GM23338 (cell line): ENCODE data around the gene KLC1. TPM values are rescaled to one million over a fixed set of nuclear protein-coding genes. Genes with fewer than 3 reads are reported as not detected.
A peak's percentile ranks its signal among the peaks of the same experiment; 100 is the strongest.

ENCODE experiments used
- ATAC-seq: fragments of 200-7000 bp; cut with Tn5 transposase; 3 replicates; pipeline ENCODE4 v1.9.1; 2020
- DNase-seq: peaks from one replicate; pipeline ENCODE4 v3.0.0-alpha.2; 2015; ENCODE audit warnings: low spot score
- H2AFZ ChIP-seq: fragments of 200-600 bp; sonication (generic); 2 replicates; pipeline ENCODE4 v1.8.0; 2016; ENCODE audit warnings: antibody characterized with exemption, mild to moderate bottlenecking, moderate library complexity
- H3F3A ChIP-seq: fragments of 200-600 bp; sonication (generic); replicated peaks from 2 replicates; pipeline ENCODE4 v1.8.0; 2017; ENCODE audit warnings: antibody characterized with exemption, mixed run types, low read depth
- H3K27ac ChIP-seq: fragments of 200-600 bp; sonication (generic); 2 replicates; pipeline ENCODE4 v1.6.1; 2016; ENCODE audit warnings: low read depth
- H3K27me3 ChIP-seq: fragments of 200-600 bp; sonication (generic); 2 replicates; pipeline ENCODE4 v1.8.0; 2016; ENCODE audit warnings: mild to moderate bottlenecking, mixed run types, moderate library complexity; ENCODE audit not compliant: insufficient read depth
- H3K36me3 ChIP-seq: fragments of 200-600 bp; sonication (generic); 2 replicates; pipeline ENCODE4 v1.8.0; 2016; ENCODE audit warnings: mild to moderate bottlenecking; ENCODE audit not compliant: insufficient read depth
- H3K4me1 ChIP-seq: fragments of 200-600 bp; sonication (generic); 2 replicates; pipeline ENCODE4 v1.8.0; 2016; ENCODE audit warnings: mild to moderate bottlenecking, moderate library complexity; ENCODE audit not compliant: insufficient read depth
- H3K4me2 ChIP-seq: fragments of 200-600 bp; sonication (generic); 2 replicates; pipeline ENCODE4 v1.7.1; 2017; ENCODE audit warnings: mixed run types
- H3K4me3 ChIP-seq: fragments of 200-600 bp; sonication (generic); 2 replicates; pipeline ENCODE4 v1.6.1; 2016; ENCODE audit warnings: mixed run types
- H3K79me2 ChIP-seq: fragments of 200-600 bp; sonication (generic); replicated peaks from 2 replicates; pipeline ENCODE4 v1.8.0; 2017; ENCODE audit warnings: mild to moderate bottlenecking; ENCODE audit not compliant: insufficient read depth
- H3K9me2 ChIP-seq: fragments of 200-600 bp; sonication (generic); 2 replicates; pipeline ENCODE4 v1.8.0; 2017; ENCODE audit not compliant: insufficient read depth
- H4K20me1 ChIP-seq: fragments of 200-600 bp; sonication (generic); replicated peaks from 2 replicates; pipeline ENCODE4 v1.8.0; 2017; ENCODE audit warnings: mild to moderate bottlenecking; ENCODE audit not compliant: insufficient read depth
- H3K27ac Mint-ChIP-seq: 2 replicates; pipeline ENCODE4 v1.8.0; 2020; ENCODE audit warnings: inconsistent platforms, mild to moderate bottlenecking, moderate library complexity, mixed read lengths
- H3K27me3 Mint-ChIP-seq: 3 replicates; pipeline ENCODE4 v1.8.0; 2022; ENCODE audit warnings: low read depth, mild to moderate bottlenecking, moderate library complexity, mixed read lengths, inconsistent platforms; ENCODE audit not compliant: insufficient read depth, poor library complexity
- H3K36me3 Mint-ChIP-seq: 3 replicates; pipeline ENCODE4 v1.8.0; 2021; ENCODE audit warnings: low read depth, mild to moderate bottlenecking, inconsistent platforms, moderate library complexity, mixed read lengths
- H3K4me1 Mint-ChIP-seq: 3 replicates; pipeline ENCODE4 v1.8.0; 2020; ENCODE audit warnings: mild to moderate bottlenecking, inconsistent platforms, mixed read lengths
- H3K4me3 Mint-ChIP-seq: 3 replicates; pipeline ENCODE4 v1.8.0; 2021; ENCODE audit warnings: moderate library complexity, mild to moderate bottlenecking, inconsistent platforms, mixed read lengths
- H3K9me3 Mint-ChIP-seq: 3 replicates; pipeline ENCODE4 v1.8.0; 2020; ENCODE audit warnings: moderate library complexity, mild to moderate bottlenecking, inconsistent platforms, mixed read lengths
- CTCF ChIP-seq, 2 experiments: fragments of 200-600 bp in 1 of 2; sonication (generic) in 1 of 2; conservative IDR thresholded peaks; 2 replicates each; pipeline versions ENCODE4 v1.5.1 to v1.6.1; 2016 to 2017; ENCODE audit warnings: antibody characterized with exemption in 2 of 2, low read depth in 2 of 2, mild to moderate bottlenecking in 2 of 2, moderate library complexity in 1 of 2
- NANOG ChIP-seq: IDR thresholded peaks from 2 replicates; pipeline ENCODE4 v1.6.1; 2016; ENCODE audit warnings: antibody characterized with exemption, borderline replicate concordance
- REST ChIP-seq: IDR thresholded peaks from one replicate; pipeline ENCODE4 v1.6.1; 2018; ENCODE audit warnings: antibody characterized with exemption; ENCODE audit not compliant: unreplicated experiment
- ZNF331 ChIP-seq: fragments of 250-450 bp; sonication (Bioruptor Pico); IDR thresholded peaks from 2 replicates; pipeline ENCODE4 v1.5.0; 2020; ENCODE audit warnings: low read depth, mild to moderate bottlenecking, moderate library complexity
- ZNF462 ChIP-seq: fragments of 250-450 bp; sonication (Bioruptor Pico); IDR thresholded peaks from 2 replicates; pipeline ENCODE4 v1.5.0; 2020; ENCODE audit warnings: mild to moderate bottlenecking, moderate library complexity
- polyA plus RNA-seq: library from polyadenylated mRNA; unstranded; fragments of >200 nt; fragmentation: Nextera tagmentation; extraction: Ambion mirVana; gene quantifications from 2 replicates; pipeline ENCODE4 v1.2.1, GENCODE V29; 2016
- total RNA-seq: library from RNA; depleted of rRNA; stranded (reverse); fragments of >200 nt; shearing (Covaris generic); gene quantifications from 2 replicates; pipeline ENCODE4 v1.2.3, GENCODE V29; 2014

Gene KLC1
- total and polyA plus RNA-seq, 2 experiments from 2014 or later, result 165 to 308 TPM

- no peak for TF ChIP-seq ZNF462 (CRISPR knock-in tag)
- no peak for TF ChIP-seq ZNF331 (CRISPR knock-in tag)
- TF ChIP-seq CTCF (conservative IDR thresholded peaks at IDR 0.05; ENCODE audit: low read depth in 2 of 2), result no peak
Measured at GRCh38 chr14:103741876-103742275, 112.9 kb downstream of the KLC1 start (continued).

- no peaks in the 10 kb centered on the region for H3K27me3 ChIP-seq
- 0 out of 2 replicates have a peak overlapping the region, but pooled peaks have one; percentile 45 for H3K27ac ChIP-seq
- no peaks in the 10 kb centered on the region for H3K9me2 ChIP-seq
- no peak overlapping the region for H3K4me2 ChIP-seq
- no peak overlapping the region for H3K4me3 ChIP-seq
- peaks cover 17% of the 10 kb centered on the region for H3K36me3 Mint-ChIP-seq
- no peak overlapping the region; the same call in 1 of the 2 replicates for H3K27ac Mint-ChIP-seq
- H3K4me1 Mint-ChIP-seq, result peaks cover 36% of the 10 kb centered on the region
- ATAC-seq (peak; percentile 24), DNase-seq (no peak)
- no peaks in the 10 kb centered on the region for H3K4me1 ChIP-seq
- no peaks in the 10 kb centered on the region for H3K79me2 ChIP-seq
- no peaks in the 10 kb centered on the region for H3K36me3 ChIP-seq
- TF ChIP-seq NANOG (no peak), REST (no peak)
- H3K27me3 Mint-ChIP-seq, result peaks cover 15% of the 10 kb centered on the region
- no peaks in the 10 kb centered on the region for H3F3A ChIP-seq
- no peaks in the 10 kb centered on the region for H3K9me3 Mint-ChIP-seq
- H4K20me1 ChIP-seq, result no peaks in the 10 kb centered on the region
- no peak overlapping the region for H3K4me3 Mint-ChIP-seq
- no peak overlapping the region for H2AFZ ChIP-seq
Measured at GRCh38 chr14:103742499-103743255, 113.7 kb downstream of the KLC1 start.
